Choroid plexus epithelial cell (primary cell): ENCODE data around the gene PERCC1.
"Not testable (repeated sequence)": the region's sequence is repeated elsewhere in the genome, so short reads cannot be mapped to it uniquely, and the experiment has no call there.

Experiments
- DNase-seq: peaks from one replicate; pipeline ENCODE4 v3.0.0-alpha.2; 2010; ENCODE audit warnings: low read depth
- H3K4me3 ChIP-seq: 2 replicates; pipeline ENCODE4 v1.5.1; 2011; ENCODE audit warnings: low read depth, mild to moderate bottlenecking, control low read depth, low read length, moderate library complexity
- CTCF ChIP-seq: conservative IDR thresholded peaks from 2 replicates; pipeline ENCODE4 v1.5.1; 2011; ENCODE audit warnings: low read depth, mild to moderate bottlenecking, control low read depth, inconsistent platforms, low read length, moderate library complexity

Gene PERCC1

GRCh38 chr16:1439058-1439698 lies 8.3 kb downstream of the PERCC1 start:
- TF ChIP-seq CTCF: no peak
- H3K4me3 ChIP-seq: no peak overlapping the region
- DNase-seq: no peak

DNA sequence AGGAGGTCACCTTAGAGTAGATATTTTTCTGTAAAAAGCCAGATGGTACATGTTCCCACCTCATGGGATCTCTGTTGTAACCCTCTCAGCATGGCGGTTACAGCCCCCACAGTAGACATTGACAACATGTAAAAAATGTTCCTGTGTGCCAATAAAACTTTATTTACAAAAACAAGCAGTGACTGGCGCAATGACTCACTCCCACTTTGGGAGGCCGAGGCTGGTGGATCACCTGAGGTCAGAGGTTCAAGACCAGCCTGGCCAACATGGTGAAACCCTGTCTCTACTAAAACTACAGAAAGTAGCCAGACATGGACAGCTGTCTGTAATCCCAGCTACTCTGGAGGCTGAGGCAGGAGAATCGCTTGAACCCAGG lies 8.8 kb downstream of the PERCC1 start:
- not testable (repeated sequence) for DNase-seq, H3K4me3 ChIP-seq

DNA sequence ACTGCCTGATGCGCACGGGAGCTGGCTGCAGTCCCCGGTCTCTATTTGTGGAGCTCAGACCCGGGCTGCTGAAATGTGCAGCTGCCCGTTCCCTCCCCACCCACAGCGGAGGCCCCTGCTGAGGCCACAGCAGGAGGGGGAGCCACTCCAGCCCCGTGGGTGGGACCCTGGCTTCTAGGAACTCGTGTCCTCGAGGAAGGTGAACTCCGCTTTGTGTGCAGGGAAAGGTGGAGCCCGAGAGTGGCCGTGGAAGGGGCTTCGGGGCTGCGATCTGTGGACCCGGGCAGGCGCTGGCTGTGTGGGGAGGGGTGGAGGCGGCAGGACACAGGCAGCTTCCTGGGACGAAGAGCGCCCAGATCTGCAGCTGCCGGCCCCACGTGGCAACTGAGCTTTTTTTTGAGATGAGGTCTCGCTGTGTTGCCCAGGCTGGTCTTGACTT lies 10.5 kb downstream of the PERCC1 start:
- no peak overlapping the region for H3K4me3 ChIP-seq
- no peak for DNase-seq
- no peak for TF ChIP-seq CTCF

DNA sequence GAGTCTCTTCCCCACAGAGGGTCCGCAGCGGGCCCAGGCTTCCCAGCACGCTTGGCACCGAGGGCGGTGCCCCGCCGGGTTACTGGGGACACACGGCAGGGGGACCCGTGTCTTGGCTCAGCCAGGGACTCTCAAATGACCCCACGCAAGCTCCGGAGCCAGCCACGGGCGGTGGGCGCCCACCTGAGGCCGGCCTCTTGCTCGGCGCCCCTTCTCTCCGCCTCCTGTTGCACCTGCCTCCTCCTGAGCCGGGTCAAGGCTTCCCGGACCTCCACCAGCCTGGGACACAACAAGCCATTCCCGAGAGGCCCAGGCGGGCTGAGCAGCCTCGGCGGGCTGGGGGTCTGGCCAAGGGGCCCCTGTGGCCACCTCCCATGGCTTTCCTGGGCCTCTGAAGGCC lies 11.8 kb downstream of the PERCC1 start:
- no peak for DNase-seq
- TF ChIP-seq CTCF: no peak
- no peak overlapping the region for H3K4me3 ChIP-seq

DNA sequence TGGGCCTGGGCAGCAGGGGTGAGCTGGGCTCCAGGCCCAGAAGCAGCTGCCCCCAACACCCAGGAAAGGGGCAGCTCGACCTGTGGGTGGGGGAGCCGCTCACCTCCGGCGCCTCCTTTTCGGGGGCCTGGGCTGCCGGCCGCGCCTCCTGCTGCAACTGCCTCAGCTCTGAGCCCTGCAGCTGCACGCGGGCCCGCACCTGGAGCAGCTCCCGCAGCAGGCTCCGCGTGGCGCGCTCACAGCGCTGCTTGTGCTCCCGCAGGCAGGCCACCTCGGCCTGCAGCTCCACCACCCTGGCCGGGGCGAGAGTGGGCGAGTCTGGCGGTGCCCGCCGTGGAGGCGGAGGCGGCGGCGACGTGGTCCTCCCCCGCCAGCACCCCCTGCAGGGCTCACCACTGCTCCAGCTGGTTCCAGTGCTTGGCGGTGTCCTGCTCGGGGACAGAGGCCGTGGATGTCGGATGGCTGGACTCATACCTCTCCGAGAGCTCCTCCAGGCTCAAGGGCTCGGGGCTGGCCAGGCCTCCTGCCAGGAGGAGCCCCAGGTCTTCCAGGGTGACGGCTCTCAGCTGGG lies 12.6 kb downstream of the PERCC1 start:
- TF ChIP-seq CTCF: no peak
- H3K4me3 ChIP-seq: no peak overlapping the region

DNA sequence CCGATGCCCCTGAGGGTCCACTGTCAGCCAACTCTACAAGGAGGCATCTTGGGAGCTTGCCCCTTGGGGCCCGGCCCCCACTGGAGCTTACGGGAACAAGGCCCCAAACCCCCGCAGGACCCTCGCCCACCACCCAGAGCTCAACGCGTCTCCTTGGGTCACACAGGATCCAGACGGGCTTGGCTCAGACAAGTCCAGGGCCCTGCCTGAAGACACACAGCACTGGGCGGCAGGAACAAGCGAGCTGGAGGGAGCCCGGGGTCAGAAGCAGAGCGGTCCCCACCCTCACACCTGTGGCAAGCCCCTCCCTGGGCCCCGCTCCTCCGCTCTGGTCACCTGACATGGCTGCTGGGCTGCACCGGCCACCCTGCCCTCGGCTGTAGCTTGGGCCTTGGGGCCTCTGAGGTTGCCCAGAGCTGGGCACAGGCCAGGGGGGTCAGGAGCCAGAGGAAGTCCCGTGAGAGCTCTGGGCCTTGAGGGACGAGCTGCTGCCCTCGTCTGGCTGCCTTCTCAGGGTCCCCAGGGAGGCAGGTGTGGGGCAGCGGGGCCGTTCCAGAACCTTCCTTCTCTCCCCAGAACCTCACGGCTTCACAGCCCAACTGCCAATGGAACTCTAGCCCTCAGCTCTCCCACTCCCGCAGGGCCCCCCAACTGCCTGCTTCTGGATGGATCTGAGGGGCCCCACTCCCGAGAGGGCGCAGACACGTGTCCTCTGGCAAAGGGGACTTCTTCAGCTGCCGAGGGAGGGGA lies 13.3 kb downstream of the PERCC1 start, which contains the start of gene CCDC154:
Gene CCDC154, minus strand, starts transcription at position 577 of the 750 bp plus-strand sequence. Its CDS starts 234 bp downstream, at position 343.
- no peak within 1 kb of the TSS for H3K4me3 ChIP-seq
- no peak for TF ChIP-seq CTCF
- no peak for DNase-seq

More for the DNA sequence above, 12.6 kb downstream of the PERCC1 start:
- DNase-seq: no peak

DNA sequence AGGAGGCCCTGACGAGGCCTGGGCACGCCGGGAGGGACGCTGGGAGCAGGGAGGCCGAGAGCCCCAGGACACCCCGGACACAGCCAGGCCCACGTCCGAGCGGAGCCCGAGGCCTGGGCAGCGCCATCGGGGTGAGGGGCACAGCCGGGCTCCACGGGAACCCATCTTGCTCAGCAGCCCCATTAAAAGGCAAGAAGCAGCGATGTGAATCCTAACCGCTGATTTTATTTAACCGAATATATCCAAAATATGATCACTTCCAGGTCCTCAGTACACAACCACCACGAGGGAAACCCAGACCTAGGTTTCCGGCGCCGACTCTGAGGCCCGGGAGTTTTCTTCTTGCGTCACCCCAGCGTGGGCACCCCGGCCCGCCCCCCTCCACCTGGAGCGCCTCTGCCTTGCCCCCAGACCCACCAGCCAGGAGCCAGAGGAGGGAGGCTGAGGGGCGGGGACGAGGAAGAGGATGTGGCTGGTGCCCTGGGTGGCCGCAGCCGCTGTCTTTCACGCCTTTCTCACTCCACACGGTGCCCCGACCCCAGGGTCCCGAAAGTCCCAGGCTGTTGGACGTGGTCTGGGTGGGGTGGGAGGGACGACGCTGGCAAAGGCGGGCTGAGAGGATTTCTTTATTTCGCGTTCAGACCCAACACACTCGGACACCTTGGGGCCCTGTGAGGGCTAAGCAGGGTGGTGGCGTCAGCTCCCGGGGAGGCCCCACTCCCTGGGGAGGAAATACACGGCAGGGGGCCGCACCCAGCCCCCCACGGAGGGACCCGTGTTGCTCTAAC lies 14.0 kb downstream of the PERCC1 start:
- DNase-seq: no peak
- no peak for TF ChIP-seq CTCF
- no peak overlapping the region for H3K4me3 ChIP-seq
